Upper lobe of left lung (tissue), 4 donors: ENCODE data around the gene COMMD7.
"Not testable (repeated sequence)": the region's sequence is repeated elsewhere in the genome, so short reads cannot be mapped to it uniquely, and the experiment has no call there.

Source experiments
- CTCF ChIP-seq, 6 experiments: fragments of 450-650 bp in 4 of 6; fragments of 200-600 bp in 2 of 6; sonication (generic) in 2 of 6; IDR thresholded peaks; one replicate each; pipeline ENCODE4 v1.5.1; 2016 to 2019; ENCODE audit warnings: antibody characterized with exemption in 6 of 6
- POLR2A ChIP-seq, 4 donors: fragments of 450-650 bp; IDR thresholded peaks; one replicate each; pipeline ENCODE4 v1.5.1; 2016 to 2017; ENCODE audit warnings: antibody characterized with exemption in 4 of 4, mild to moderate bottlenecking in 2 of 4

GRCh38 chr20:32729334-32729733 lies 13.9 kb downstream of the COMMD7 start:
- TF ChIP-seq CTCF, POLR2A (IDR thresholded peaks at IDR 0.05): not testable (repeated sequence)
